PFSK-1 (cell line): ENCODE data around the gene DCTN3.
A peak's percentile ranks its signal among the peaks of the same experiment; 100 is the strongest.

ENCODE experiments used
- FOXP2 ChIP-seq: optimal IDR thresholded peaks from 2 replicates; pipeline ENCODE3; 2011; ENCODE audit warnings: borderline replicate concordance, control low read depth, inconsistent platforms; ENCODE audit not compliant: insufficient read depth; ENCODE audit errors: extremely low read length, extremely low read depth
- POLR2AphosphoS5 ChIP-seq: IDR thresholded peaks from 2 replicates; pipeline ENCODE4 v1.6.1; 2012; ENCODE audit warnings: low read depth, mild to moderate bottlenecking, control low read depth, low read length, moderate library complexity
- REST ChIP-seq, 2 experiments: IDR thresholded peaks; 2 replicates each; pipeline versions ENCODE4 v1.6.1 to v1.8.0; 2011 to 2012; ENCODE audit warnings: low read depth in 2 of 2, low read length in 2 of 2, control low read depth in 1 of 2, inconsistent platforms in 1 of 2, mild to moderate bottlenecking in 1 of 2, moderate library complexity in 1 of 2; ENCODE audit not compliant: insufficient read depth in 1 of 2
- SIN3A ChIP-seq: IDR thresholded peaks from 2 replicates; pipeline ENCODE4 v1.6.1; 2012; ENCODE audit warnings: mild to moderate bottlenecking, low read length, moderate library complexity, borderline replicate concordance; ENCODE audit not compliant: insufficient read depth
- TAF1 ChIP-seq: IDR thresholded peaks from 2 replicates; pipeline ENCODE4 v1.6.1; 2012; ENCODE audit warnings: low read length, control low read depth, borderline replicate concordance; ENCODE audit not compliant: insufficient read depth

DCTN3 gene

GRCh38 chr9:34651876-34652601 lies 31.7 kb upstream of the DCTN3 start, which contains the start of gene IL11RA:
Gene IL11RA, plus strand, starts transcription at chr9:34652185. Its CDS starts 3,033 bp downstream, at chr9:34655218.
- TF ChIP-seq POLR2AphosphoS5, result peak; percentile 57; the same call in 1 of the 2 replicates
- peak; percentile 41 for TF ChIP-seq FOXP2
- no peak for TF ChIP-seq TAF1

GRCh38 chr9:34651321-34651720 lies 31.0 kb upstream of the DCTN3 start:
- TF ChIP-seq TAF1 (no peak), SIN3A (no peak), FOXP2 (no peak), REST (IDR thresholded peaks at IDR 0.05; ENCODE audit: insufficient read depth in 1 of 2, low read depth in 2 of 2, low read length in 2 of 2) (no peak)

GRCh38 chr9:34650816-34651215 lies 30.5 kb upstream of the DCTN3 start:
- TF ChIP-seq REST (IDR thresholded peaks at IDR 0.05; ENCODE audit: insufficient read depth in 1 of 2, low read depth in 2 of 2, low read length in 2 of 2), result no peak
- no peak for TF ChIP-seq TAF1
- no peak for TF ChIP-seq FOXP2
- no peak for TF ChIP-seq SIN3A
- no peak for TF ChIP-seq POLR2AphosphoS5

- TF ChIP-seq FOXP2, result no peak
- no peak for TF ChIP-seq REST (IDR thresholded peaks at IDR 0.05; ENCODE audit: insufficient read depth in 1 of 2, low read depth in 2 of 2, low read length in 2 of 2)
- no peak for TF ChIP-seq POLR2AphosphoS5
Measured at GRCh38 chr9:34648673-34649072, 28.4 kb upstream of the DCTN3 start.

GRCh38 chr9:34647651-34648050 lies 27.4 kb upstream of the DCTN3 start:
- no peak for TF ChIP-seq TAF1
- TF ChIP-seq POLR2AphosphoS5, result no peak
- TF ChIP-seq SIN3A, result no peak
- no peak for TF ChIP-seq REST (IDR thresholded peaks at IDR 0.05; ENCODE audit: insufficient read depth in 1 of 2, low read depth in 2 of 2, low read length in 2 of 2)
- TF ChIP-seq FOXP2, result no peak
